C4-2B (cell line): Measurements from ENCODE around the gene MAFG.

Source experiments
- ZFX ChIP-seq: fragments of 450-650 bp; IDR thresholded peaks from 2 replicates; pipeline ENCODE4 v1.6.1; 2017
- TF ChIP-seq, protein P1 (sequence below): fragments of 450-650 bp; conservative IDR thresholded peaks from 2 replicates; pipeline ENCODE4 v1.5.1; 2017; ENCODE audit warnings: mild to moderate bottlenecking

DNA sequence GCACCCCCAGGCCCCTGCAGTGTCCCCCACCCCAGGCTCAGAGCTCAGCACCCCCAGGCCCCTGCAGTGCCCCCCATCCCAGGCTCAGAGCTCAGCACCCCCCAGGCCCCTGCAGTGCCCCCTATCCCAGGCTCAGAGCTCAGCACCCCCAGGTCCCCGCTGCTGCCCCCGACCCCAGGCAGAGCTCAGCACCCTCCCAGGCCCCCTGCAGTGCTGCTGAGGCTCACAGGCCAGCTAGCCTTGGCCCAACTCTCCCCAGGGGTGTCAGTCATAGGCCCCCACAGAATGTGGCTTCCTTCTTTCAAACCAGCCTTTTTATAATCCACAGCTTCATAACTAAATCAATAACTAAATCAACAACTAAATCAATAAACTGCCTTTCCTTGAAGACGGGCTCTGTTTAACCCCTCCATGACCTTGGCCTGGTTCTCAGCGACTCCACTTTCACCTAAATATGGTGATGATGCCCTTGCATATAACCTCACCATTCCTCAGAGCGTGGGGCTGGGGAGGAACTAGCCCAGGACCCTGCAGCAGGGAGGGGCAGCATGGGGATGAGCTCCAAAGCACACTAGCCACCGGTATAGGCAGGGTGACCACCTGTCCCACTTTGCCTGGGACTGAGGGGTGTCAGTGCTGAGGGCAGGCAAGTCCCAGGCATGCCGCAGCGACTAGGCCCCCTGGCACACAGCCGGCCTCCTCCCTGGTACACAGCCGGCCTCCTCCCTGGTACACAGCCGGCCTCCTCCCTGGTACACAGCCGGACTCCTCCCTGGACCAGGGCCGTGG, 28.4 kb upstream of the MAFG start:
- TF ChIP-seq, protein P1, sequence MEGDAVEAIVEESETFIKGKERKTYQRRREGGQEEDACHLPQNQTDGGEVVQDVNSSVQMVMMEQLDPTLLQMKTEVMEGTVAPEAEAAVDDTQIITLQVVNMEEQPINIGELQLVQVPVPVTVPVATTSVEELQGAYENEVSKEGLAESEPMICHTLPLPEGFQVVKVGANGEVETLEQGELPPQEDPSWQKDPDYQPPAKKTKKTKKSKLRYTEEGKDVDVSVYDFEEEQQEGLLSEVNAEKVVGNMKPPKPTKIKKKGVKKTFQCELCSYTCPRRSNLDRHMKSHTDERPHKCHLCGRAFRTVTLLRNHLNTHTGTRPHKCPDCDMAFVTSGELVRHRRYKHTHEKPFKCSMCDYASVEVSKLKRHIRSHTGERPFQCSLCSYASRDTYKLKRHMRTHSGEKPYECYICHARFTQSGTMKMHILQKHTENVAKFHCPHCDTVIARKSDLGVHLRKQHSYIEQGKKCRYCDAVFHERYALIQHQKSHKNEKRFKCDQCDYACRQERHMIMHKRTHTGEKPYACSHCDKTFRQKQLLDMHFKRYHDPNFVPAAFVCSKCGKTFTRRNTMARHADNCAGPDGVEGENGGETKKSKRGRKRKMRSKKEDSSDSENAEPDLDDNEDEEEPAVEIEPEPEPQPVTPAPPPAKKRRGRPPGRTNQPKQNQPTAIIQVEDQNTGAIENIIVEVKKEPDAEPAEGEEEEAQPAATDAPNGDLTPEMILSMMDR: no peak
- no peak for TF ChIP-seq ZFX
